Mesodermal cell (in vitro differentiated cells): ENCODE measurements around the gene SPRN.
A peak's percentile ranks its signal among the peaks of the same experiment; 100 is the strongest.
"Not testable (repeated sequence)": the region's sequence is repeated elsewhere in the genome, so short reads cannot be mapped to it uniquely, and the experiment has no call there.

ENCODE experiments used
- H3K27ac ChIP-seq: 2 replicates; pipeline ENCODE4 v1.7.0; 2013; ENCODE audit warnings: mild to moderate bottlenecking, low read depth, low read length, moderate library complexity; ENCODE audit not compliant: severe bottlenecking
- H3K36me3 ChIP-seq: 2 replicates; pipeline ENCODE4 v1.7.1; 2013; ENCODE audit warnings: mild to moderate bottlenecking, low read length, moderate library complexity; ENCODE audit not compliant: control insufficient read depth, insufficient read depth
- H3K4me1 ChIP-seq: one replicate; pipeline ENCODE4 v1.7.1; 2013; ENCODE audit warnings: mild to moderate bottlenecking, low read length; ENCODE audit not compliant: insufficient read depth, control insufficient read depth, poor library complexity, severe bottlenecking
- H3K4me3 ChIP-seq: 2 replicates; pipeline ENCODE4 v1.7.0; 2013; ENCODE audit warnings: low read length, control low read depth, mild to moderate bottlenecking; ENCODE audit not compliant: insufficient read depth, poor library complexity, severe bottlenecking; ENCODE audit errors: extremely low read depth
- H3K9me3 ChIP-seq: 2 replicates; pipeline ENCODE4 v1.7.1; 2013; ENCODE audit warnings: mild to moderate bottlenecking, low read length, moderate library complexity; ENCODE audit not compliant: control insufficient read depth
- WGBS, 2 experiments: methylation state at CpG; one replicate each; pipeline ENCODE4 v1.1.5; 2013; ENCODE audit warnings: missing lambda C conversion rate in 2 of 2; ENCODE audit not compliant: insufficient coverage in 2 of 2; 5-methylcytosine and 5-hydroxymethylcytosine counted together

The SPRN gene

DNA sequence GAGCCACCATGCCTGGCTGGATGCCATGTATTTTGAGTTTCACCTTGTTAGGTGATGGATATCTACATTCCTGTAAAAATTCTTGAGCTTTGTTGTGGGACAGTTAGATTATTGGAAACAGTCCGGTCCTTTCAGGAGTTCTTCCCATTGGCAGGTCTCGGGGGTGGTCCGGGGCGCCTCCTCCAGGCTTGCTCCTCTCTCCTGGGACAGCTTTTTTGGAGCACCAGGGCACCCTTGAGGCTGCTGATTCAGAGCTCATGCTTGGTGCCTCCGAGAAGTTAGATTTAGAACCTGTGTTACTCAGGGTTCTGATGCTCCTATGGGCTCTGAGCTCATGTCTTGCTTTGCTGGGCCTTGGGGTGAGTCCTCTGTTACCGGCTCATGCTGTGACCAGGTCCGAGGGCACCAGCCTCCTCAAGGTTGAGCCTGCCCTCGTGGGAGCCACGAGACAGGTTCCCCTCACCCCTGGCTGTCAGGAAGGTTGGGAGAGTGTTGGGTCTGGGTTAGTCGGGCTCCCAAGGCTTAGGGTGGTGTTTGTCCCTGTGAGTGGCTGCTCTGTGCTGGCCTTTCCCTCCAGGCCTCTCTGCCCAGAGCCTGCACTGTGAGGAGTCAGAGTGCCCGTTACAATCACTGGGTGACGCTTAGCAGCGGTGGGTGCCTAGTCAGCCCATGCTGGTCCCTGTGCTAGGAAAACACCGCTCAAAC is 6.0 kb downstream of the SPRN start:
- Histone ChIP-seq H3K9me3 (peaks cover 3% of the 10 kb centered on the region), H3K4me3 (no peak overlapping the region), H3K4me1 (no peaks in the 10 kb centered on the region), H3K27ac (no peak overlapping the region), H3K36me3 (peaks cover 42% of the 10 kb centered on the region)
- WGBS, 2 experiments = 94% methylated on average over 13 of the region's 14 CpGs

GRCh38 chr10:133415752-133416151 is 8.7 kb downstream of the SPRN start:
- 92 to 96% methylated on average over 22 to 25 of the region's 25 CpGs for WGBS, 2 experiments
- no peaks in the 10 kb centered on the region for H3K4me1 ChIP-seq
- peaks cover 25% of the 10 kb centered on the region for H3K9me3 ChIP-seq
- H3K36me3 ChIP-seq = peaks cover 68% of the 10 kb centered on the region
- no peak overlapping the region for H3K4me3 ChIP-seq
- no peak overlapping the region for H3K27ac ChIP-seq

- H3K4me1 ChIP-seq, H3K4me3 ChIP-seq, H3K27ac ChIP-seq: not testable (repeated sequence)
- 91 to 97% methylated on average over 4 to 19 of the region's 23 CpGs for WGBS, 2 experiments
- Histone ChIP-seq H3K36me3 (peaks cover 68% of the 10 kb centered on the region), H3K9me3 (peaks cover 36% of the 10 kb centered on the region)
Measured at GRCh38 chr10:133414401-133414800, 10.0 kb downstream of the SPRN start.

- no peak overlapping the region for H3K4me3 ChIP-seq
- H3K9me3 ChIP-seq = peaks cover 37% of the 10 kb centered on the region
- no peaks in the 10 kb centered on the region for H3K4me1 ChIP-seq
- peaks cover 80% of the 10 kb centered on the region for H3K36me3 ChIP-seq
- no peak overlapping the region for H3K27ac ChIP-seq
Measured at GRCh38 chr10:133412381-133412711, 12.1 kb downstream of the SPRN start.

- H3K4me1 ChIP-seq = no peaks in the 10 kb centered on the region
- H3K4me3 ChIP-seq = no peak overlapping the region
- 90 to 100% methylated on average over 5 to 6 of the region's 7 CpGs for WGBS, 2 experiments
- H3K36me3 ChIP-seq = peaks cover 86% of the 10 kb centered on the region
- H3K9me3 ChIP-seq = peaks cover 37% of the 10 kb centered on the region
- no peak overlapping the region for H3K27ac ChIP-seq
Measured at GRCh38 chr10:133411523-133412380, 12.7 kb downstream of the SPRN start.

DNA sequence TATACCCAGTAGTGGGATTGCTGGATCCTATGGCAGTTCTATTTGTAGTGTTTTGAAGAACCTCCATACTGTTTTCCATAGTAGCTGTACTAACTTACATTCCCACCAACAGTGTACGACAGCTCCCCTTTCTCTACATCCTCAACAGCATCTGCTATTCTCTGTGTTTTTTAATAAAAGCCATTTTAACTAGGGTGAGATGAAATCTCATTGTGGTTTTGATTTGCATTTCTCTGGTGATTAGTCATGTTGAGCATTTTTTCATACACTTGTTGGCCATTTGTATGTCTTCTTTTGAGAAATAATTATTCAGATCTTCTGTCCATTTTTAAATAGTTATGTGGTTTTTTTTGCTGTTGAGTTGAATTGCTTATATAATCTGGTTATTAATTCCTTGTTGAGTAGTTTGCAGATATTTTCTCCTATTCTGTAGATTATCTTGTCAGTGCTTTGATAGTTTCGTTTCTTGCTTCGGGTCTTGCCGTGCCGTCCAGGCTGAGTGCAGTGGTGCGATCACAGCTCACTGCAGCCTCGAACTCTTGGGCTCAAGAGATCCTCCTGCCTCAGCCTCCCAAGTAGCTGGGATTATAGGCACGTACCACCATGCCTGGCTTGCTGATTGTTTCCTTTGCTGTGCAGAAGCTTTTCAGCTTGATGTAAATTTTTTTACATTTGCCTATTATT is 18.4 kb downstream of the SPRN start:
- H3K4me3 ChIP-seq = no peak overlapping the region
- H3K36me3 ChIP-seq = peaks cover 96% of the 10 kb centered on the region
- H3K4me1 ChIP-seq = peaks cover 9% of the 10 kb centered on the region
- H3K9me3 ChIP-seq = peaks cover 14% of the 10 kb centered on the region
- WGBS, 2 experiments = 98 to 100% methylated on average over 2 to 6 of the region's 8 CpGs
- no peak overlapping the region for H3K27ac ChIP-seq

GRCh38 chr10:133405272-133405671 is 19.2 kb downstream of the SPRN start:
- Histone ChIP-seq H3K36me3 (peaks cover 96% of the 10 kb centered on the region), H3K4me3 (no peak overlapping the region), H3K9me3 (peaks cover 8% of the 10 kb centered on the region), H3K4me1 (peaks cover 9% of the 10 kb centered on the region), H3K27ac (no peak overlapping the region)
- 94 to 100% methylated on average over 1 to 2 of the region's 2 CpGs for WGBS, 2 experiments

DNA sequence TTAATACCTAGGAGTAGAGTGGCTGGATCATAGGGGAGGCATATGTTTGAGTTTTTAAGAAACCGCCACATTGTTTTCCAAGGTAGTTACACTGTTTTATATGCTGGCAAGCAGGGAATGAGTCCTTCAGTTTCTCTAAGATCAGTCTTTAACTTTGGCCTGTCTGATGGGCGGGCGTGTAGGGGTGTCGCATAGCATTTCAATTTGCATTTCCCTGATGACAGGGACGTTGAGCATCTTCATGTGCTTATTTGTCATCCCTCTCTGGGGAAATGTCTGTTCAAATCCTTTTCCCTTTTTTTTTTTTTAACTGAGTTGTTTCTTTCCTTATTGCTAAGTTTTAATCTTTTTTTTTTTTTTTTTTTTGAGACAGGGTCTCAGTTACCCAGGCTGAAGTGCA is 20.6 kb downstream of the SPRN start:
- WGBS, 2 experiments = 90 to 100% methylated on average over 5 of the region's 5 CpGs
- H3K4me1 ChIP-seq = peaks cover 9% of the 10 kb centered on the region
- H3K36me3 ChIP-seq = peaks cover 94% of the 10 kb centered on the region
- H3K27ac ChIP-seq = no peak overlapping the region
- H3K9me3 ChIP-seq = no peaks in the 10 kb centered on the region
- H3K4me3 ChIP-seq = no peak overlapping the region

- no peak overlapping the region for H3K27ac ChIP-seq
- H3K36me3 ChIP-seq = peaks cover 94% of the 10 kb centered on the region
- H3K4me1 ChIP-seq = peaks cover 9% of the 10 kb centered on the region
- no peak overlapping the region for H3K4me3 ChIP-seq
- WGBS, 2 experiments = 87 to 91% methylated on average over 12 to 16 of the region's 16 CpGs
- no peaks in the 10 kb centered on the region for H3K9me3 ChIP-seq
Measured at GRCh38 chr10:133403359-133403758, 21.1 kb downstream of the SPRN start.

DNA sequence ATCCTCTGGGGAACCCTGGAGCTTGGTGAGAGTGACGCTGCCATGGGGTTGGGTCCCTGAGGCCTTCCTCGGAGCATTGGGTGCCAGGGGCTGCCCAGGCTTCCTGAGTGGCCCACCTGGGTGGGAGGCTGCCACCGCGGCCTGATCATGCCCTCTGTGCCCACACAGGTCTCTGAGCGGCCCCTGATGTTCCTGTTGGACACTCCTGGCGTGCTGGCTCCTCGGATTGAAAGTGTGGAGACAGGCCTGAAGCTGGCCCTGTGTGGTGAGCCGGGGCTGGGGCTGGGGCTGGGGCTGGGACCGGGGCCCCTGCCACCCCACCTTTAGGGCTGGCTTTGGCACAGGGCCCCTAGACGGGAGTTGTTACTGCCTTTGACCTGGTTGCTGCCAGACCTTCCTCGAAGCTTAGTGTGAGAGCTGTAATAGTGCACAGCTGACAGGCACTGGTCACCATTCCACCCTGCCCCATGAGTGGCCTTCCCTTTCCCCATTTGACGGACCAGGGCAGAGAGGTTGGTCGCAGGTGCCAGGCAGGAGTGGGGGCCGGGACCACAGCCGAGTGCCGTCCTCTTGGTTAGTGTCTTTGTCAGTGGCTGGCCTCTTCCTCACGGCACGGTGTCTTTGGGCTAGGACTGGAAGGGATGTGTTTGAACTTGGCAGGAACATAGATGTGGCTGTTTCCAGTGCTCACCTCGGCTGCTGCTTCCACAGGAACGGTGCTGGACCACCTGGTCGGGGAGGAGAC is 22.3 kb downstream of the SPRN start:
- Histone ChIP-seq H3K27ac (peak overlapping the region; percentile 49), H3K36me3 (peaks cover 93% of the 10 kb centered on the region), H3K4me3 (no peak overlapping the region), H3K4me1 (peaks cover 9% of the 10 kb centered on the region), H3K9me3 (no peaks in the 10 kb centered on the region)
- WGBS, 2 experiments = 94 to 97% methylated on average over 12 to 21 of the region's 21 CpGs
